ENCODE measurements around the gene RTN1.
A peak's percentile ranks its signal among the peaks of the same experiment; 100 is the strongest.

The RTN1 gene

DNA sequence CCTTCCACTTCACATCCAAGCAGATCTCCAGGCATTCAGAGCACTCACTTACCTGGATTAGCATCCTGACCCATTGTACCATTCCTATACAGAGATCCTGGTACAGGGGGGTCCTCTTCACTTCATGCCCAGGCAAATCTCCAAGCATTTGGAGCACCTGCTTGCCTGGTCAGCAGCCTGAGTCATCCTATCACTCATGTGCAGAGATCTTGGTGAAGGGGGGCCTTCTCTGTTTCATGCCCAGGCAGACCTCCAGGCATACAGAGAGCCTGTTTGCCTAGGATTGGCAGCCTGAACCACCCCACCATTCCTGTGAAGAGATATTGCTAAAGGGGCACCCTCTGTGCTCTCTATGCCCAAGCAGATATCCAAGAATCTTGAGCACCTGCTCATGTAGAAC is 182.9 kb downstream of the RTN1 start:
- no peak overlapping the region for H3K4me3 ChIP-seq (replicated peaks; ENCODE audit: low read depth, low read length)
- no peak for DNase-seq (ENCODE audit: extremely low read depth, low read depth)
- TF ChIP-seq, protein P1, sequence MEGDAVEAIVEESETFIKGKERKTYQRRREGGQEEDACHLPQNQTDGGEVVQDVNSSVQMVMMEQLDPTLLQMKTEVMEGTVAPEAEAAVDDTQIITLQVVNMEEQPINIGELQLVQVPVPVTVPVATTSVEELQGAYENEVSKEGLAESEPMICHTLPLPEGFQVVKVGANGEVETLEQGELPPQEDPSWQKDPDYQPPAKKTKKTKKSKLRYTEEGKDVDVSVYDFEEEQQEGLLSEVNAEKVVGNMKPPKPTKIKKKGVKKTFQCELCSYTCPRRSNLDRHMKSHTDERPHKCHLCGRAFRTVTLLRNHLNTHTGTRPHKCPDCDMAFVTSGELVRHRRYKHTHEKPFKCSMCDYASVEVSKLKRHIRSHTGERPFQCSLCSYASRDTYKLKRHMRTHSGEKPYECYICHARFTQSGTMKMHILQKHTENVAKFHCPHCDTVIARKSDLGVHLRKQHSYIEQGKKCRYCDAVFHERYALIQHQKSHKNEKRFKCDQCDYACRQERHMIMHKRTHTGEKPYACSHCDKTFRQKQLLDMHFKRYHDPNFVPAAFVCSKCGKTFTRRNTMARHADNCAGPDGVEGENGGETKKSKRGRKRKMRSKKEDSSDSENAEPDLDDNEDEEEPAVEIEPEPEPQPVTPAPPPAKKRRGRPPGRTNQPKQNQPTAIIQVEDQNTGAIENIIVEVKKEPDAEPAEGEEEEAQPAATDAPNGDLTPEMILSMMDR (IDR thresholded peaks at IDR 0.05; ENCODE audit: low read depth, low read length, missing control alignments): no peak

DNA sequence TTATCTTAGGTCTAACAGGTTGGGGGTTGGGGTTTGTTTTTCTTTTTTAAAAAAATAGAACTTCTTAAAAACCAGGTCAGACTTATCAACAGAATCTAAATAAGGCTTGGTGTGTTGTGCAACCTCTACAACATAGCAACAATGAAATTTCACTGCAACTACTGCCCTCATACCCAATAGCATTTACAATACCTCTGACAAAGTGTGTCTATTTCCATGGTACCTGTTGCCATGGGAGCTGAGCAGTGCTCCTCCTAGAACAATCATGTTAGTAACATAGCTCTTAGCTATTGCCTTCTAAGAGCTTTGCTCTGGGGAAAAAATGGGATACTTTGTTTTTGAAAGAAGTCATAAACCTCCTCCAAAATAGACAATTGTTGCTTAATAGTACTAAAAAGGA is 190.7 kb downstream of the RTN1 start:
- TF ChIP-seq, protein P1 (IDR thresholded peaks at IDR 0.05; ENCODE audit: low read depth, low read length, missing control alignments): no peak
- DNase-seq (ENCODE audit: extremely low read depth, low read depth): no peak
- no peak overlapping the region for H3K4me3 ChIP-seq (replicated peaks; ENCODE audit: low read depth, low read length)

DNA sequence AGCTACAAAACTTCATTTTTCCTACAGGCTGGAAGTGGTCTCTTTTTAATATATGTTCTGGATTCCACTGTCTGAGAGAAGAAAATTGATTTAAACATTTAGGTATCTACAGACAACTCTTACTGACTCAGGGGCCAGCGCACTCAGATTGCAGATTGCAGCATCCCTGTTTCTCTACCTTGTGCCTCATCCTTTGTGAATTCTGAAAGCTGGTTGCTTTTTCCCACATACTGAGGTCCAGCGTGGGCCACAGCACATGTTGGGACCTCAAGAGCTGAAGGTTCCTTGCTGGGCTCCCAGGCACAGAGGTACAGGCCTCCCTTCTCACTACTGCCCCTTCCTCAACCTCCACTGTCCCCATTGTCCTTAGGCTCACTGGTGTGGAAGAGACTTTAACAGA is 192.2 kb downstream of the RTN1 start:
- no peak overlapping the region for H3K4me3 ChIP-seq (replicated peaks; ENCODE audit: low read depth, low read length)
- TF ChIP-seq, protein P1 (IDR thresholded peaks at IDR 0.05; ENCODE audit: low read depth, low read length, missing control alignments): no peak
- no peak for DNase-seq (ENCODE audit: extremely low read depth, low read depth)

DNA sequence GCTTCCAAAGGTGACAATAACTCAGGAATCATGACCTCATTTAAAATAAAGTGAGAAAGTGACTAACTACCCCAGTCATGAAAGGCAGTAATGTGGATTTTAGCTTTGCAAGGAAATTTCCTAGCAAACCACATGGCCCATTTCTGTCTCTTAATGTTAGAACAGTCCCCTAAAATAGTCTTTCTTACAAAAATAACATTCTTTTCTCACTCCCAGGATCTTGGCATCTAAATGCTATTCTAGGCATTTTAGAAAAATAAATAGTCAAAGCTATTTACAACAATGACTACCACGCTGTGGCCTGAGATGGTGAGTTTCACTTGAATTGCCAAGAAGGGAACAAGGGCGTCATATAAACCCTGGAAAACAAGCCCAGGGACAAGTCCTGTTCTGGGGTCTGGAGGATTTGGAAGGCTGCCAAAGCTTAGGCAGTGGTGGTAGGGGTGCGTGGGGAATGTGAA is 192.8 kb downstream of the RTN1 start:
- TF ChIP-seq, protein P1 (IDR thresholded peaks at IDR 0.05; ENCODE audit: low read depth, low read length, missing control alignments): no peak
- no peak overlapping the region for H3K4me3 ChIP-seq (replicated peaks; ENCODE audit: low read depth, low read length)
- DNase-seq (ENCODE audit: extremely low read depth, low read depth): no peak

DNA sequence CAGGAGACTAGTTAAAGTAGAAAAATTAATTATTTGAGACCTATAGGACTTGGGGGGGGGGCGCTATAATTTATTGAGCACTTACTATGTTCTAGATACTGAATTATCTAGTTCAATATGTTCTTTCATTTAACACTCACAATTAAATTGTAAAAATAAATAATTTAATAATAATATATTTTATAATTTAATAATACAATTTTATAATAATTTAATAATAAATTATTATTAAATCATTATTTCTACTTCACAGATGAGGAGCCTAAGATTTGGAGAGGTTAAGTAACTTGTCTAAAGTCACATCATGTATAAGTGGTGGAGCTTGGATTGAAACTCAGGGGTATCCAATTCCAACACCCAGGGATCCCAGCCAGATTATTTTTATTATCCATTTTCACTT is 195.2 kb downstream of the RTN1 start:
- no peak for DNase-seq (ENCODE audit: extremely low read depth, low read depth)
- TF ChIP-seq, protein P1 (IDR thresholded peaks at IDR 0.05; ENCODE audit: low read depth, low read length, missing control alignments): no peak

DNA sequence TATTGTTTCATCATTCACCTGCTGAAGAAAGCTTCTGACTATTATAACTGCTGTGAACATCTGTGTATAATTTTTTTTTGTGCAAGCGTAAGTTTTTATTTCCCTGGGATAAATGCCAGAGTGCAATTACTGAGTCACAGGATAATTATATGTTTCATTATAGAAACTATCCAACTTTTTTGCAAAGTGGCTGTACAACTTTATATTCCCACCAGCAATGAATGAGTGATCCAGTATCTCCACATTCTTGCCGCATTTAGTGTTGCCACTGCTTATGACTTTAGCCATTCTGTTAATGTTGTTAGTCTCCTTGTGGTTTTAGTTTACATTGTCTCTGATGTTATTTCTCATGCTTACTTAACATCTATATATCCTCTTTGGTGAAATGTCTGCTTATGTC is 205.8 kb downstream of the RTN1 start:
- peak; percentile 2 for DNase-seq (ENCODE audit: extremely low read depth, low read depth)
- TF ChIP-seq, protein P1 (IDR thresholded peaks at IDR 0.05; ENCODE audit: low read depth, low read length, missing control alignments): no peak

More for the DNA sequence above, 195.2 kb downstream of the RTN1 start:
- no peak overlapping the region for H3K4me3 ChIP-seq (replicated peaks; ENCODE audit: low read depth, low read length)

DNA sequence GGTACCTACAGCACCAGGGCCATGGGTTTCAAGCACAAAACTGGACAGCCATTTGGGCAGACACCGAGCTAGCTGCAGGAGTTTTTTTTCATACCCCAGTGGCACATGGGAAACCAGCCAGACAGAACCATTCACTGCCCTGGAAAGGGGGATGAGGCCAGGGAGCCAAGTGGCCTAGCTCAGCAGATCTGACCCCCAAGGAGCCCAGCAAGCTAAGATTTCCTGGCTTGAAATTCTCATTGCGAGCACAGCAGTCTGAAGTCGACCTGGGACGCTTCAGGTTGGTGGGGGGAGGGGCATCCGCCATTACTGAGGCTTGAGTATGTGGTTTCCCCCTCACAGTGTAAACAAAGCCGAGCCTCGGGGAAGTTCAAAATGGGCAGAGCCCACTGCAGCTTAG is 212.8 kb downstream of the RTN1 start:
- H3K4me3 ChIP-seq (replicated peaks; ENCODE audit: low read depth, low read length): no peak overlapping the region
- DNase-seq (ENCODE audit: extremely low read depth, low read depth): no peak
- TF ChIP-seq, protein P1 (IDR thresholded peaks at IDR 0.05; ENCODE audit: low read depth, low read length, missing control alignments): no peak

More for the DNA sequence above, 205.8 kb downstream of the RTN1 start:
- H3K4me3 ChIP-seq (replicated peaks; ENCODE audit: low read depth, low read length): no peak overlapping the region

Measured in HFF-Myc (cell line).